Activated T-cell treated with anti-CD3 and anti-CD28 coated beads, Interleukin-2, amount 50 U/mL, for 1 hour (primary cell): Measurements from ENCODE around the gene ARPC5L.
"Not testable (repeated sequence)": the region's sequence is repeated elsewhere in the genome, so short reads cannot be mapped to it uniquely, and the experiment has no call there.

Source experiments
- DNase-seq: peaks from one replicate; pipeline ENCODE4 v3.0.0-alpha.2; 2020

ARPC5L gene

DNA sequence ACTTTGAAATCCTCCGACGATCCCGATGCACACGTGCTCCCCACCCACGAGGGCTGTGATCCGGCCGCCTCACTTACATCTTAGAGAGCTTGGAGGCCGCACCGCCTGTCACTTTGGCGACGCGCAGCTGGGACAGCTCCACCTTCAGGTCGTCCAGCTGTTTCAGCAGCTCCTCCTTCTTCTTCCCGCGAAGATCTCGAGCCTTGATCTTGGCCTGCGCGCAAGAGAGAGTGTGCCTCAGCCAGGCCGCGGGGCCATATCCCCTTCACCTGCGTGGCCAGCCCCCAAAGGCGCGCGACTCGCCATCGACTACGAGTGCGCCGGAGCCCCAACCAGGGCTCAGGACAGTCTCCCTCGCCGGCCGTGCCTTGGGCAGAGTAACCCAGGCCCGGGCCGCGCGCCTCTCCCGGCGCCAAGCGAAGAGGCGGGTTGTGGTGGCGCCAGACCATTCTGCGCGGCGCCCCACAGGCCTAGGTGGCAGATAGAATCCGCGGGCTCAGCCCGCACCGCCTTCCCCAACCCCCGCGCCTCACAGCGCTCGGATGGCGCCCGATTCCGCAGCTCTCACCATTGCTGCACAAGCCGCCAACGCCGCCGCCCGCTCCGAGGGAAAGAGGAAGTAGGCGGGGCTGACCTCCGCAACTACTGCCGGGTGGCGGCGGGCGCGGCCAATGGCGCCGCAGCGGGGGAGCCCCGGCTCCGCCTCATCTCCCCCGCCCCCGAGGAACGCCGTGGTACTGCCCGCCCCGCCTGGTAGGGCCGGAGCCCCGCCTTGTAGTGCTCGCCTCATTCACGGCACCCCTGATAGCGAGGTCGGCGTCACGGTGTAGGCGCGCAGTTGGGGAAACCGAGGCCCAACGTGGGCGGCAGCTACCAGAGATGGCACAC is at the start of gene ARPC5L, which contains the start of gene RPL35:
ARPC5L (plus strand) TSS at position 789 of the 888 bp plus-strand sequence. CDS start 7,161 bp downstream, outside the sequence.
RPL35 (minus strand) TSS at position 616 of the 888 bp plus-strand sequence; CDS start at position 571, 45 bp downstream.
- DNase-seq: peak; percentile 95

- DNase-seq: no peak
Measured at GRCh38 chr9:124812441-124812876, 49.5 kb upstream of the ARPC5L start.

- no peak for DNase-seq
Measured at GRCh38 chr9:124813041-124813440, 48.9 kb upstream of the ARPC5L start.

- no peak for DNase-seq
Measured at GRCh38 chr9:124813501-124814163, 48.3 kb upstream of the ARPC5L start.

GRCh38 chr9:124814164-124814535 is 47.8 kb upstream of the ARPC5L start:
- DNase-seq: no peak

DNA sequence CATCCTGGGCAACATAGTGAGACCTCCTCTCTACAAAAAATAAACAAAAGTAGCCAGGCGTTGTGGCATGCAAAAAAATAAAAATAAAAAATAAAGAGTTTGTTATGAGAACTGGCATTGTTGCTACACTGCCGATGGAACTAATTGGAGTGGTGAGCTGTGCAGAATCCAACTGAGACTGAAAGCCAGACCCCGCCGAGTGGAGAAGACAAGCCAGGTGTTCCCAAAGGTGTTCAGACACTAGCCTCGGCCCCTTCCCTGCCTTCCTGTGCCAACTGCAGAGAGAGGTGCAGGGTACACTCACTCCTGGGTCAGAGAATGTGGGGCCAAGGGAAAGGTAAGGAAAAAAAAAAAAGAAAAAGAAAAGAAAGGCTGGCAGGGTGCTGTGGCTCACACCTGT is 46.3 kb upstream of the ARPC5L start:
- DNase-seq: no peak

GRCh38 chr9:124818431-124819281 is 43.3 kb upstream of the ARPC5L start:
- DNase-seq: no peak

- no peak for DNase-seq
Measured at GRCh38 chr9:124820698-124821623, 41.0 kb upstream of the ARPC5L start.

- no peak for DNase-seq
Measured at GRCh38 chr9:124828489-124829333, 33.2 kb upstream of the ARPC5L start.

DNA sequence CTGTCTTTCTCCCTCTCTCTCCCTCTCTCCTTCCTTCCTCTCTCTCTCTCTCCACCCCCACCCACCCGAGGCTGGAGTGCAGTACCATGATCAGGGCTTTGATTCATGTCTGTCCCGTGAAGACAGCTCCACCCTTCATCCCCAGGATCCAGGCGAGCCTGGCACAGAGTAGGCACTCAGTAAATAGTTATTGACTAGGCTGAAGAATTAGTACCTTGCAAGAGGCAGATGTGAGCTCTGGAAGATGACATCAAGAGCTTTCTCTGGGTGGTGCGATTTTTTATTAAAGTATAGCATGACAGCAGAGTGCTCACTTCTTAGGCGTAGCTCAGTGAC is 32.6 kb upstream of the ARPC5L start:
- no peak for DNase-seq

GRCh38 chr9:124830593-124830992 is 31.3 kb upstream of the ARPC5L start:
- DNase-seq: no peak

GRCh38 chr9:124831642-124832364 is 30.1 kb upstream of the ARPC5L start:
- DNase-seq: no peak

DNA sequence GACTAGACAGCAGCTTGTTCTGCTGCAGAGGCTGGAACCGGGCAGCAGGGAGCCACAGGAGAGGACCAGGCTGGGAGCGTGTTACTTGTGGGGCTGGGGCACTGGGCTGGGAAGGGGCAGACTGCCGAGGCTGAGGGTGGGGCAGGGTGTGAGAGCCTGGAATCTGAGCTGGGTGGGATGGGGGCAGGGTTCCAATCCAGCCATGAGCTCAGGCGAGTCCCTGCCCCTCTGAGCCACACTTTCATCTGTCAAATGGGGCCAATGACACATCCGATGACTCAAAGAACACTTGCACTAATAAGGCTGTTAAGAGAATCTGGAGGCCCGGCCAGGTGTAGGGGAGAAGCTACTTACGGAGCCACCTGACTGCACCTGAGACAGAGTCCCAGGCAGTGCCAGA is 27.3 kb upstream of the ARPC5L start:
- no peak for DNase-seq

GRCh38 chr9:124835026-124835557 is 26.8 kb upstream of the ARPC5L start:
- DNase-seq: no peak

- not testable (repeated sequence) for DNase-seq
Measured at GRCh38 chr9:124838132-124838531, 23.8 kb upstream of the ARPC5L start.

DNA sequence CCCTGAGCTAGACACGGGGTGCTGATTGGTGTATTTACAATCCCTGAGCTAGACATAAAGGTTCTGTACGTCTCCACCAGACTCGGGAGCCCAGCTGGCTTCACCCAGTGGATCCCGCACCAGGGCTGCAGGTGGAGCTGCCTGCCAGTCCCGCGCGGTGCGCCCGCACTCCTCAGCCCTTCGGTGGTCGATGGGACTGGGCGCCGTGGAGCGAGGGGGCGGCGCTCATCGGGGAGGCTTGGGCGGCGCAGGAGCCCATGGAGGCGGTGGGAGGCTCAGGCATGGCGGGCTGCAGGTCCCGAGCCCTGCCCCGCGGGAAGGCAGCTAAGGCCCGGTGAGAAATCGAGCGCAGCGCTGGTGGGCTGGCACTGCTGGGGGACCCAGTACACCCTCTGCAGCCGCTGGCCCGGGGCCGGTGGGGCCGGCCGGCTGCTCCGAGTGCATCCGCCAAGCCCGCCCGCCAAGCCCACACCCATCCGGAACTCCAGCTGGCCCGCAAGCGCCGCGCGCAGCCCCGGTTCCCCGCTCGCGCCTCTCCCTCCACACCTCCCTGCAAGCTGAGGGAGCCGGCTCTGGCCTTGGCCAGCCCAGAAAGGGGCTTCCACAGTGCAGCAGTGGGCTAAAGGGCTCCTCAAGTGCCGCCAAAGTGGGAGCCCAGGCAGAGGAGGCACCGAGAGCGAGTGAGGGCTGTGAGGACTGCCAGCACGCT is 23.2 kb upstream of the ARPC5L start:
- DNase-seq: not testable (repeated sequence)

GRCh38 chr9:124839612-124840299 is 22.2 kb upstream of the ARPC5L start:
- DNase-seq: no peak

GRCh38 chr9:124840300-124840833 is 21.6 kb upstream of the ARPC5L start:
- no peak for DNase-seq
